Activated naive CD4-positive, alpha-beta T cell treated with anti-CD3 and anti-CD28 coated beads, Interleukin-2, amount 50 U/mL, for 24 hours (primary cell): ENCODE results near the gene FAM163B.

Experiments used
- H3K27ac Mint-ChIP-seq: one replicate; pipeline ENCODE4 v1.8.0; 2021; ENCODE audit warnings: mild to moderate bottlenecking, mixed read lengths
- H3K27me3 Mint-ChIP-seq: one replicate; pipeline ENCODE4 v1.8.0; 2021; ENCODE audit warnings: mixed read lengths
- H3K36me3 Mint-ChIP-seq: one replicate; pipeline ENCODE4 v1.8.0; 2021; ENCODE audit warnings: mixed read lengths
- H3K4me1 Mint-ChIP-seq: one replicate; pipeline ENCODE4 v1.8.0; 2021; ENCODE audit warnings: mixed read lengths
- H3K4me3 Mint-ChIP-seq: one replicate; pipeline ENCODE4 v1.8.0; 2021; ENCODE audit warnings: mild to moderate bottlenecking, mixed read lengths
- H3K9me3 Mint-ChIP-seq: one replicate; pipeline ENCODE4 v1.8.0; 2021; ENCODE audit warnings: mixed read lengths

Gene FAM163B

GRCh38 chr9:133600739-133601138 is 8.4 kb downstream of the FAM163B start:
- H3K4me1 Mint-ChIP-seq: peaks cover 5% of the 10 kb centered on the region
- H3K27ac Mint-ChIP-seq: no peak overlapping the region
- H3K9me3 Mint-ChIP-seq: no peaks in the 10 kb centered on the region
- H3K4me3 Mint-ChIP-seq: no peak overlapping the region
- H3K36me3 Mint-ChIP-seq: peaks cover 4% of the 10 kb centered on the region
- no peaks in the 10 kb centered on the region for H3K27me3 Mint-ChIP-seq

DNA sequence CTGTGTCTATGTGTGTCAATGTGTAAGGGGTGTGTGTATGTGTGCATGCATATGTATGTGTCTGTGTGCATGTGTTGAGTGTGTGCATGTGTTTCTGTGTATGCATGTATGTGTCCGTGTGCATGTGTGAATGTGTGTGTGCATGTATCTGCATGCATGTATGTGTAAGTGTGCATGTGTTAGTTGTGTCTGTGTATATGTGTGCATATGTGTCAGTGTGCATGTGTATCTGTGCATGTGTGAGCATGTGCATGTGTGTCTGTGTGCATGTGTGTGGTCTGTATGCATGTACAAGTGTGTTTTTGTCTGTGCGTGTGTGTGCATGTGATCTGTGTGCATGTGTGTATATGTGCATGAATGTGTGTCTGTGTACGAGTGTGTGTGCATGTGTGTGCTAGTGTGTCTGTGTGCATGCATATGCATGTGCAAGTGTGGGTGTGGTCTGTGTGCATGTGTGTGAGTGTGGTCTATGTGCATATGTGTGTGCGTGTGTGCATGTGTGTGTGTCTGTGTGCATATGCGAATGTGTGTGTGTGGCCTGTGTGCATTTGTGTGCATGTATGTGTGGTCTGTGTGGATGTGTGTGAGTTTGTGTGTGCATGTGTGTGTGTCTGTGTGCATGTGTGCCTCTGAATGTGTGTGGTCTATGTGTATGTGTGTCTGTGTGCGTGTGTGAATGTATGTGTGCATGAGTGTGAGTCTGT is 9.6 kb downstream of the FAM163B start:
- no peak overlapping the region for H3K27ac Mint-ChIP-seq
- peaks cover 2% of the 10 kb centered on the region for H3K4me1 Mint-ChIP-seq
- H3K4me3 Mint-ChIP-seq: no peak overlapping the region
- H3K27me3 Mint-ChIP-seq: no peaks in the 10 kb centered on the region
- H3K36me3 Mint-ChIP-seq: peaks cover 4% of the 10 kb centered on the region
- no peaks in the 10 kb centered on the region for H3K9me3 Mint-ChIP-seq

DNA sequence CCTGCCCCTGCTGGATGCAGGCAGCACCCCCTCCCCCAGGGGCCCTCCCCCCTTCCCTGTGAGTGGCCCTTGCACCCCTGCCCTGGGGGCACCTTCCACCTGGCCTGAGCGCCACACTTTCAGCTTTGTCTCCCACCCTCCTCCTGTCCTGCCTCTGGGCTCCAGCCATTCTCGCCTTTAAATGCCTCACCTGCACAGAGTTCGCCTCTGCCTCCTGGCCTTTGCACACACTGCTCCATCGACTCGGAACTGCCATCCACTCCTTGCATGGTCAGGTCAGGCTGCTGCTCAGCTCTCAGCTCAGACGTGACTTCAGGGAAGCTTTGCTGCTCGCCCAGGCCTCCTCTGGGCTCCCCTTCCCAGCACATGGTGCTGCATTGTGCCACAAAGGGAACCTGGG is 10.2 kb downstream of the FAM163B start:
- H3K36me3 Mint-ChIP-seq: peaks cover 4% of the 10 kb centered on the region
- H3K27ac Mint-ChIP-seq: no peak overlapping the region
- H3K27me3 Mint-ChIP-seq: no peaks in the 10 kb centered on the region
- H3K4me1 Mint-ChIP-seq: no peaks in the 10 kb centered on the region
- H3K4me3 Mint-ChIP-seq: no peak overlapping the region
- H3K9me3 Mint-ChIP-seq: no peaks in the 10 kb centered on the region

- Mint-ChIP-seq H3K4me1 (no peaks in the 10 kb centered on the region), H3K4me3 (no peak overlapping the region), H3K36me3 (peaks cover 4% of the 10 kb centered on the region), H3K27me3 (no peaks in the 10 kb centered on the region), H3K9me3 (no peaks in the 10 kb centered on the region), H3K27ac (no peak overlapping the region)
Observed at GRCh38 chr9:133597316-133597957, 11.8 kb downstream of the FAM163B start.

- Mint-ChIP-seq H3K4me1 (no peaks in the 10 kb centered on the region), H3K9me3 (no peaks in the 10 kb centered on the region), H3K27ac (no peak overlapping the region), H3K4me3 (no peak overlapping the region), H3K36me3 (peaks cover 4% of the 10 kb centered on the region), H3K27me3 (no peaks in the 10 kb centered on the region)
Observed at GRCh38 chr9:133595910-133596309, 13.3 kb downstream of the FAM163B start.

GRCh38 chr9:133594310-133594709 is 14.9 kb downstream of the FAM163B start:
- no peak overlapping the region for H3K4me3 Mint-ChIP-seq
- no peak overlapping the region for H3K27ac Mint-ChIP-seq
- H3K9me3 Mint-ChIP-seq: no peaks in the 10 kb centered on the region
- no peaks in the 10 kb centered on the region for H3K4me1 Mint-ChIP-seq
- no peaks in the 10 kb centered on the region for H3K27me3 Mint-ChIP-seq
- H3K36me3 Mint-ChIP-seq: peaks cover 4% of the 10 kb centered on the region

DNA sequence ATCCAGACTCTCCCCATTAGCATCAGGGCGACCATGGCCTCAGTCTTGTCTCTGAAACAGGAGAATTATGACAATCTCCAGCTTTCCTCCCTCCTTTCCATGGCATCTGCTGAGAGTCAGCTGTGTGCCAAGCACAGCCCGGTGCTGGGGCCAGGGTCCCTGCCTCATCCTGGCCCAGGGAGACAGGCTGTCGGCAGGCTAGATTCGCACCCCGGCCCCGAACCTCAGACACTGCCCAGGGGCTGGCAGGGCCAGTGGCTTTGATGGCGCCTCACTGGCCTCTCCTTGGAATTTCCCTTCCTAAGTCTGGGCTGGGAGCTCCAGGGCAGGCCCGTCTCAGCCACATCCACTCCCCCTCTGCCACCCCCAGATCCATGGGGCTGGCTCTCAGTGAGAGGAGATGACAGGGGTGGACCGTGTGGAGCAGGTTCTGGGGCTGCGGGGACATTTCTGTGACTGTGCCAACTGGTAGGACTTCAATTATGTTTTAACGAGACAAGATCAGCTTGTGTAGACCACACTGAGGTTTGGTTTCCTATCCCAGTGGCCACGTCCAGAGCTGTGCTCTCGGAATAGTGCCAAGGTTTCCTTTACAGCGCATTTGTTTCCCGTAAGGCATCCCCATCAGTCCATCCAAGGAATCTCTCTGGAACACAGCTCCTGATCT is 15.5 kb downstream of the FAM163B start:
- Mint-ChIP-seq H3K4me1 (no peaks in the 10 kb centered on the region), H3K4me3 (no peak overlapping the region), H3K27me3 (no peaks in the 10 kb centered on the region), H3K27ac (no peak overlapping the region), H3K9me3 (no peaks in the 10 kb centered on the region), H3K36me3 (peaks cover 4% of the 10 kb centered on the region)

DNA sequence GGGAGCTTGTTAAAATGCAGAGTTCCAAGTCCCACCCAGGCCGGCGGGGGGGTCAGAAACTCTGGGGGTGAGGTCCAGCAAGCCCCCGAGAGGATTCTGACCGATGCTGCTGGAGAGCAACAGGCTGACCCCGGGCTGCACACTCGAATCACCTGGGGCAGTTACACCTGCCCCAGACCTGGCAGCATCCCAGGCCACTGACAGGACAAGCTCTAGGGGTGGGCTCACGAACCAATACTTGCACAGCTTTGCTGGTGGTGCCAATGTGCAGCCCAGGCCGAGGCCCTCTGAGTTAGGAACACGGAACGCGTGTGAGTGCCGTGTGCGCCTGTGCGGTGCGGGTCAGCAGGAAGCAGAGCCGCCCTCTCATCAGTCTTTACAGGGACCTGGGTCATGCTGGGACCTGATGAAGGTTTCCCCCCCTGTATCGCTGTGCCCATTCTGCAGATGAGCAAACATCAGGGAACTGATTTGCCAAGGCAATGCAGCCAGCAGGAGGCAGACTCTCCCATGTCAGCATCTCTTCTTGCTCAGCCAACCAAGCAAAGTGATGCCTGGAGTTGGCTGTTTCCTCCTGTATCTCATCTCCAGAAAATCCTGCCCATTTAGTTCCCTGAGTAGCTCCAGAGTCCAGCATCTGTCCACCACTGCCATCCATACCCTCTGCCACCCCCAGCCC is 16.3 kb downstream of the FAM163B start:
- no peaks in the 10 kb centered on the region for H3K4me1 Mint-ChIP-seq
- H3K4me3 Mint-ChIP-seq: no peak overlapping the region
- no peak overlapping the region for H3K27ac Mint-ChIP-seq
- no peaks in the 10 kb centered on the region for H3K9me3 Mint-ChIP-seq
- H3K27me3 Mint-ChIP-seq: no peaks in the 10 kb centered on the region
- peaks cover 4% of the 10 kb centered on the region for H3K36me3 Mint-ChIP-seq

DNA sequence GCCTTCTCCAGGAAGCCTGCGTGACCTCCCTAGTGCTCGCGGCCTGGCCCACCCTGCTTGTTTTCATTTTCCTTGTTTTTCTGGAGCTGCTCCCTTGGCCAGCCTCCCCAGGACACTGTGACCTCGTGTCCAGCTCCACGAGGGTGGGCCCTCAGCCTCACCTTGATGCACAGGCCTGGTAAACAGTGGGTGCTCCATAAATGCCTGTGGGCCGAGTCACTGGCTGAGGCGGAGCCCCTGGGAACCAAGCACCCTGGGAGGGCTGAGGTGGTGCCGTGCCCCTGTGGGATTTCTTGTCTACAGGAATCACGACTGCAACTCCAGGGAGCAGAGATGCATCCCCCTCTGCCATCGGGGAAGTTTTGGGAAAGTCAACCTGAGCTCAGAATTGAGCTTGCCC is 17.2 kb downstream of the FAM163B start:
- Mint-ChIP-seq H3K27me3 (no peaks in the 10 kb centered on the region), H3K4me1 (no peaks in the 10 kb centered on the region), H3K27ac (no peak overlapping the region), H3K9me3 (no peaks in the 10 kb centered on the region), H3K36me3 (peaks cover 1% of the 10 kb centered on the region), H3K4me3 (no peak overlapping the region)

GRCh38 chr9:133591116-133591910 is 17.9 kb downstream of the FAM163B start:
- Mint-ChIP-seq H3K27me3 (no peaks in the 10 kb centered on the region), H3K4me3 (no peak overlapping the region), H3K9me3 (no peaks in the 10 kb centered on the region), H3K27ac (no peak overlapping the region), H3K4me1 (no peaks in the 10 kb centered on the region), H3K36me3 (no peaks in the 10 kb centered on the region)

GRCh38 chr9:133590231-133590855 is 18.8 kb downstream of the FAM163B start:
- Mint-ChIP-seq H3K27me3 (peaks cover 3% of the 10 kb centered on the region), H3K27ac (no peak overlapping the region), H3K36me3 (no peaks in the 10 kb centered on the region), H3K4me3 (no peak overlapping the region), H3K9me3 (no peaks in the 10 kb centered on the region), H3K4me1 (peaks cover 1% of the 10 kb centered on the region)

GRCh38 chr9:133589454-133590227 is 19.5 kb downstream of the FAM163B start:
- Mint-ChIP-seq H3K9me3 (no peaks in the 10 kb centered on the region), H3K27ac (no peak overlapping the region), H3K4me3 (no peak overlapping the region), H3K36me3 (no peaks in the 10 kb centered on the region), H3K27me3 (peaks cover 5% of the 10 kb centered on the region), H3K4me1 (peaks cover 3% of the 10 kb centered on the region)

GRCh38 chr9:133587466-133587865 is 21.7 kb downstream of the FAM163B start:
- peaks cover 8% of the 10 kb centered on the region for H3K4me1 Mint-ChIP-seq
- no peak overlapping the region for H3K4me3 Mint-ChIP-seq
- no peak overlapping the region for H3K27ac Mint-ChIP-seq
- no peaks in the 10 kb centered on the region for H3K36me3 Mint-ChIP-seq
- H3K27me3 Mint-ChIP-seq: peaks cover 12% of the 10 kb centered on the region
- no peaks in the 10 kb centered on the region for H3K9me3 Mint-ChIP-seq

- Mint-ChIP-seq H3K27ac (no peak overlapping the region), H3K9me3 (no peaks in the 10 kb centered on the region), H3K4me1 (peaks cover 8% of the 10 kb centered on the region), H3K27me3 (peaks cover 14% of the 10 kb centered on the region), H3K36me3 (no peaks in the 10 kb centered on the region), H3K4me3 (no peak overlapping the region)
Observed at GRCh38 chr9:133587051-133587450, 22.1 kb downstream of the FAM163B start.
